ENCODE results near the gene MEIOSIN.
A peak's percentile ranks its signal among the peaks of the same experiment; 100 is the strongest.
"Not testable (repeated sequence)": the region's sequence is repeated elsewhere in the genome, so short reads cannot be mapped to it uniquely, and the experiment has no call there.

MEIOSIN gene, protein sequence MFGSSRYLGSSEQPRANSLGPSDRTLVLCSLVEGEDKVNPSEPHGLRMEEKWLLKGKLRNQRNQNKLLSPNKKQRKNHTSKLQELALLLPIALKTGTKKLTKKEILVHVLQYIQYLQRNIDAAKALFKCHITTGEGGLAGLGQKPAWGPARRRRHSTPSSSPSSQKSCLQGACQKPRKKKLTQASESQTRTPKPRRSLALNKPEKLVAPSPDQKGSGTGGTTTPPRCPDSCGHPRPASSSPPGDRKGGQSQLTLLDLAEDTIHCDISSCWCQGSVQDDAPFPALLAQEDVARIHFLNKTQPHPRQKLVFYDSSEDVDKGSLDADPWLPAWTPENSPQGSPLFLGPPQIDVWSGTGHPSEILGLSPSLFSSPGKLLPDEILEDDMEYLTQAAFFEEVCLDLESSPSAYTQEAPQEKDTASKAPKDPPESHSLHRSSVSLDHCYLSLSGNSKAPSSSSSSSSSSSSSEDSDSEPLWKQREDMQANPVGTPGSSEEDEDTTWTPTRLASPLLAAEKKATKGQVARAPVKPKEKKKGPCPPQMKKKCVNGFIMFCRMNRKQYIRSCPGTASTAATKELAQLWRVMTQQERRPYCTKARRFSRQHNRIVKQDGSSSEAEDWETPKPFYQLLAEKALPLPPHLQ

DNA sequence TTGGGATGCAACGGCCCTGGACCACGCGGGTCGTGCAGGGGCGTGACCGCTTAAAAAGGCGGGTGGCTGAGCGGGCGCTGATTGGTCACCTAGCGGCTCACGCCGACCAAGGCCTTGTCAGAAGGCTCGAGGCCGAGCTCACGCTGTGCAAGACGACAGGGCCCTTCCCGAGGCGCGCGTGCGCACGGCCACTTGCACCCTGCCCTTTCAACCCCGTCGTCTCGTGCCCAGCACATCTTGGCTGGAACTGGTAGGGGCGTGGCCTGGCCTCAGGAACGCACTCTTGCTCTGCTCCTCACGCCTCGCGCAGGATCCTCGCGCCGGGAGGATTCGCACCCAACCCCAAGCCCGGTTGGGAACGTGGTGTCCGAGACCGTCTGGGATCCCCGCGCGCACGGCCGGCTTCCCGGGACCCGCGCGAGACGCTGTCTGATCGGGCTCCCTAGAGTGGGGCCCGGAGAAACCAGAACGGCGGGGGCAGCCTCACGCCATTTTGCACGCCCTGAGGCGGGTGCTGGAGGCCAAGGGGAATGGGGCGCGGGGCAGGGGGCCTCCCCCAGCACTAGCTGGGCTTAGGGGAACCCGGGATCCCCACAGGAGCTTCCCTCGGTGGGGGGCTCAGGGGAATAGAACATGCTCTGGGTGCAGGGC is at the start of gene MEIOSIN:
MEIOSIN (plus strand) TSS at position 280 of the 651 bp plus-strand sequence. CDS start 1,938 bp downstream, outside the sequence.
- no peak for DNase-seq

DNA sequence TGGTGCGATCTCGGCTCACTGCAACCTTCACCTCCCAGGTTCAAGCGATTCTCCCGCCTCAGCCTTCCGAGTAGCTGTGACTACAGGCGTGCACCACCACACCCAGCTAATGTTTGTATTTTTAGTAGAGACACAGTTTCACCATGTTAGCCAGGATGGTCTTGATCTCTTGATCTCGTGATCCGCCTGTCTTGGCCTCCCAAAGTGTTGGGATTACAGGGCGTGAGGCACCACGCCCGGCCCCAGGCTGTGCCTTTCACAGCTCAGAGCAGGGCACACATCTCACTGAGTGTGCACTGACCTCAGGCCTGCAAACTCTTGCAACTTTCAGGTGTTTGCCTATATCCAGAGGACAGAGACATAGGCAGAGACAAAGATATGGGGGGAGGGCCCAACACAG is 48.2 kb upstream of the MEIOSIN start:
- DNase-seq = not testable (repeated sequence)

DNA sequence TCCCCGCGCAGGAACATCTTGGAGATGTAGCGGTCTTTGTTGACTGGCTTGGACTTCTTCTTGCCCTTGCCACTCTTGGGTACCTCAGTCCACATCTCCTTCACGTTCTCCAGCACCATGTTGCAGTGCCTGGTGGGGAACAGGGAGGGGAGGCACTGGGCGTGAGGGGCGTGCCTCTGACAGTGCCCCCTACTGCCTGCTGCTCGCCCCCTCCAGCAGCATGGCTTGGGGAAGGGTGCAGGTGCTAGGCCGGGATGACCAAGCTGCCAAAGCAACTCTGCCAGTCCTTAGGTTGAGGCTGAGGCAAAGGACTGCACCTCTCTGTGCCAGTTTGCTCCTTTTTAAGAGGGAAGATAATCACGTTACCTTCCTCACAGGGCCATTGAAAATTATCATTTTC is 45.6 kb upstream of the MEIOSIN start:
- DNase-seq = no peak

DNA sequence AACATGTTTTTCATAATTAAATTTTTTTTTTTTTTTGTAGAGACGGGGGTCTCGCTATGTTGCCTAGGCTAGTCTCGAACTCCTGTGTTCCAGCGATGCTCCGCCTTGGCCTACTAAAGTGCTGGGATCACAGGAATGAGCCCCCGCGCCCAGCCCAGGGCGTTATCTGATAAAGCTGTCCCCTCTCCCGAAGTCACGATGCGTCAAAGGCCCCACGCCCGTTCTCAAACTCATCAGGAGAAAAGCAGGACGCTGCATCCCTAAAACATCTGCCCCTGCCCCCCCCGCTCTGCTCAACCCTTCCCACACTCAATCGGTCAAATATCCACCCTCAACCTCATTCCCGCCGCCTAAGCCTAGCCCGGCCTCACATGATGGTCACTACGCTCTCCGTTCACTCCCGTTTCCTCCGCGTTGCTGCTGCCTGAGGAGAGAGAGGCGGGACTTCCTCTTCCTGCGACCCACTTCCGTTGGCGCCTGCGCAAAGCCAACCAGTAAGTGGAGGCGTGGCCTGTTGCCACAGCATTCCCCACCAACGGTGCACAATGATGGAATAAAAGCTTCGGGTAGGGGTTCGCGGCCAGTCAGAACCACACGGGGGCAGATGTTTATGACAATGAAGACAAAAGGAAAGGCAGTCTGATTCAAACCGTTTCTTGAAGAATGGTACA is 41.6 kb upstream of the MEIOSIN start, which contains the start of gene SNRPD2:
SNRPD2 (minus strand) TSS at position 438 of the 671 bp plus-strand sequence; CDS start at position 373, 65 bp downstream.
- peak; percentile 93 to 94 for DNase-seq

DNA sequence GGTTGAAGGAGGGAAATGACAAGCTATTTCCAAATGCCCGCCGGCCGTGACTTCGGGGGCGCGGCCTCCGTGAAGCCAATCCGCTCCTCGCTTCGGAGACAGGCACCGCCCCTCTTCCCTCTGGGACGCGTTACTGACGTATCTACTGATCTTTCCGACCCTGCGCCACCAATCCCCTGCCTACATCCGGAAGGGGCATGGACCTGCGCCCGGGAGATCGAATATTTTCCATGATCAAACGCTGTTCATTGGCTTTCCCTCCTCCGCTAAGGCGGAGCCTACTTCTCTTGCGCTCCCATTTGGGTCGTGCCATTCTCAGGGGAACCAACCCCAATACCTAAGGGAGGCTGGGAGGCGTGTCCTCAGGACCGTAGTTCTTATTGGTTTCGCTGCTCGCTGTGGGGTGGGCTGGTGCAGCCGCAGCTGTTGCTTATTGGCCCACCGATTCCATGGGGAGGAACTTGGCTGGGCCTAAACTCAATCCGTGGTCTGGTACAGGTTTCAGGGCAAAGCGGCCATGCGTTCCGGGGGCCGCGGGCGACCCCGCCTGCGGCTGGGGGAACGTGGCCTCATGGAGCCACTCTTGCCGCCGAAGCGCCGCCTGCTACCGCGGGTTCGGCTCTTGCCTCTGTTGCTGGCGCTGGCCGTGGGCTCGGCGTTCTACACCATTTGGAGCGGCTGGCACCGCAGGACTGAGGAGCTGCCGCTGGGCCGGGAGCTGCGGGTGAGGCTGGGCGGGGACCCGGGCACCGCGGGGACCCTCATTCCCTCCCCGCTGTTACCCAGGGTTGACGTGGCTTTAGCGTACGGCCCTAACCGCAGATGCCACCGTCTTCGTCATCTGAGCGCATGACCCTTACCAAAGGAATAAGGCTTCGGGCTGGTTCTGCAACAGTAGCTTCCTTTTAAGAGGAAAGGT is 40.8 kb upstream of the MEIOSIN start, which contains the start of gene QPCTL:
QPCTL (plus strand) TSS at position 480 of the 919 bp plus-strand sequence; CDS start at position 518, 38 bp downstream.
- DNase-seq = peak; percentile 99

DNA sequence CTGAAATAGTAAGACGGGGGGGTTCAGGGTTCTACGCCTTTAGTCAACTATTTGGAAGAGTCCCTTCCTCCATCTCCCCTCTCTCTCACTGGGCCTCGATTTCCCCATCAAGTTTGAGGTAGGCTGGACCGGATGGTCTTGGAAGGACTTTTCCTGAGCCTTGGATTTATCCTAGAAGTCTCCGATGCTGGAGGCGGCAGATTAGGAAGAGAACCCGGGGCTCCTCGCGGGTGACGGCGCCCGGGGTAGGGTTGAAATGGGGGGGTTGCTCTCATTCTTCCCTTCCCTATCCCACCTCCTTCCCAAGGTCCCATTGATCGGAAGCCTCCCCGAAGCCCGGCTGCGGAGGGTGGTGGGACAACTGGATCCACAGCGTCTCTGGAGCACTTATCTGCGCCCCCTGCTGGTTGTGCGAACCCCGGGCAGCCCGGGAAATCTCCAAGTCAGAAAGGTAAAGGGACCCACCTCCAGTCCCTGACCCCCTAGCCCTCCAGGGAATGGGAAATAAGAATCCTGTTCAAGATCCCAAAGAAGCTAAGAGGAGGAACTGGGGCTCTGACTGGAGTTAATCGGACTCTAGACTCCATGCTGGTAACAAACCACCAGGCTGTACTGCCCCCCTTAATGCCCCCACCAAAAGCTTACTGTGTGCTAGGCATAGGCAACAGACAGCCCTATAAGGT is 40.0 kb upstream of the MEIOSIN start:
- DNase-seq = peak; percentile 65 to 67

DNA sequence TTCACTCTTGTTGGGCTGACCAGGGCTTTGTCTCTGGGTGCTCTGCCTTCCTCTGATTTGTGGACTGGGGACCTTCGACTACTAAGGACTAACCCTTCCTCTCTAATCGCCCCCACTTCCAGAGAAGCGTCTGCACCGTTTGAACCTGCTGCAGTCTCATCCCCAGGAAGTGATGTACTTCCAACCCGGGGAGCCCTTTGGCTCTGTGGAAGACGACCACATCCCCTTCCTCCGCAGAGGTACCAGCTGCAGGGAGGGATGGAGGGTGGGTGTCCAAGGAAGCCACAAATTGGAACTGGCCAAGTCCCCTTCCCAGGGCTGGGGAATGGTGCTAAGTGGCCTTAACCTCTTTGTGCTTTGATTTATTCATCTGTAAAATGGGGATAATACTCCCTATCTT is 31.6 kb upstream of the MEIOSIN start:
- DNase-seq = no peak

DNA sequence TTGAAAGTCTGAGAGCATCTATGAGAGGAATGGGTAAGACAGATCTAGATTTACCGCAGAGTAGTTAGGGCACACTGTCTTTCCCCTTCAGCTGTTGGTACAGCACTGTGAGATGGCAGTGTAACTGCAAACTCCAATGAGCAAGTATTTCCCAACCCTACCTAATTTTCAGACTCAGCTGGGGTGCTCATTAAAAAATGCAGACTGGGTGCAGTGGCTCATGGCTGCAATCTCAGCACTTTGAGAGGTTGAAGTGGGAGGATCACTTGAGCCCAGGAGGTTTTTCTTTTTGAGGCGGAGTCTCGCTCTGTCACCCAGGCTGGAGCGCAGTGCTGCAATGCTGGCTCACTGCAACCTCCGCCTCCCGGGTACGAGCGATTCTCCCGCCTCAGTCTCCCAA is 28.1 kb upstream of the MEIOSIN start:
- no peak for DNase-seq

DNA sequence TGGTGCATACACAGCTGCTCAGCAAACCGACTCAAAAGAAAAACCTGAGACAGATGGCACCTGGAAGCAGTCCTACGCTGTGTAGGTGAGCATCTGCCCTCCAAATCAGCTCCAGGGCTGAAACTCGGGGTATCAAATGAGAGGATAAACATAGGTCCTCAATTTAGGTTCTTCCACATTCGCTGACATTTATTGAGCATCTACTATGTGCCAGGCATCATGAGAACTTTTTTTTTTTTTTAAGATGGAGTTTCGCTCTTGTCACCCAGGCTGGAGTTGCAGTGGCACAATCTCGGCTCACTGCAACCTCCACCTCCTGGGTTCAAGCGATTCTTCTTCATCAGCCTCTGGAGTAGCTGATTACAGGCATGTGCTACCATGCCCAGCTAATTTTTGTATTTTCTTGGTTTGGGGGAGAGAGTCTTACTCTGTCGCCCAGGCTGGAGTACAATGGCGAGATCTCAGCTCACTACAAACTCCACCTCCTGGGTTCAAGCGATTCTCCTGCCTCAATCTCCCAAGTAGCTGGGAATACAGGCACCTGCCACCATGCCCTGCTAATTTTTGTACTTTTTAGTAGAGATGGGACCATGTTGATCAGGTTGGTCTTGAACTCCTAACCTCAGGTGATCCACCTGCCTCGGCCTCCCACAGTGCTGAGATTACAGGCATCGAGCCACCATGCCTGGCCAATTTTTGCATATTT is 27.4 kb upstream of the MEIOSIN start:
- no peak for DNase-seq

DNA sequence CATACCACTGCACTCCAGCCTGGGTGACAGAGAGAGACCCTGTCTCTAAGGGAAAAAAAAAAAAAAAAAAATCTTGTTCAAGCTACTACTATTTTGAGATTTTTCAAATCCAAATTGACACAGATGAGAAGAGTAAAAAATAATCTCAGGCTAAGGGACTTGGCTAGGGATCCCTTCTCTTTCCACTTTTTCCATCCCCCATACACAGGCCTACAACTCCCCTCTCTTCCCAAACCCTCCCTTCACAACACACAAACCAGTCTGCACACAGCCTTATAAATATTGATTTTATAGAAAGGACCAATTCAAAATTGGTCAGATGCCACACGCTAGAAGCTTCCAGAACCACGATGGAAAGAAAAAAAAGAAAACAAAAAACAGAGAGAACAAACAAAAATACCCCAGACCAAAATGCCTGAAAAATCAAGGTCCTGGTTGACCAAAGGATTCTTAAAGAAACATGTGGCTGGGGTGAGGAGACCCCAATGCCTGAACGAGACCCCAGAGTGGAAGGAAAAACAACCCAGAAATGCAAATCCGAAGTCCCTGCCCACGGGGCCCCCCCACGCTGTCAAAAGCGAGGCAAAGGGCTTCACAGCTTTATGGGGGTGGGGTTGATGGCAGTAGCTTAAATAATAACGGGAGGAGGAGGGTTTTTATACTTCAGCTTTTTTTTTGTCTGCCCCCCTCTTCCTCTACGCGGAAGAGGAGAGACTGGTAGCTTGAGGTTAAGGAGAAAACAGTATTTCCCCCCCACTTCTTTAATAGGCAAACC is 22.7 kb upstream of the MEIOSIN start:
- no peak for DNase-seq

DNA sequence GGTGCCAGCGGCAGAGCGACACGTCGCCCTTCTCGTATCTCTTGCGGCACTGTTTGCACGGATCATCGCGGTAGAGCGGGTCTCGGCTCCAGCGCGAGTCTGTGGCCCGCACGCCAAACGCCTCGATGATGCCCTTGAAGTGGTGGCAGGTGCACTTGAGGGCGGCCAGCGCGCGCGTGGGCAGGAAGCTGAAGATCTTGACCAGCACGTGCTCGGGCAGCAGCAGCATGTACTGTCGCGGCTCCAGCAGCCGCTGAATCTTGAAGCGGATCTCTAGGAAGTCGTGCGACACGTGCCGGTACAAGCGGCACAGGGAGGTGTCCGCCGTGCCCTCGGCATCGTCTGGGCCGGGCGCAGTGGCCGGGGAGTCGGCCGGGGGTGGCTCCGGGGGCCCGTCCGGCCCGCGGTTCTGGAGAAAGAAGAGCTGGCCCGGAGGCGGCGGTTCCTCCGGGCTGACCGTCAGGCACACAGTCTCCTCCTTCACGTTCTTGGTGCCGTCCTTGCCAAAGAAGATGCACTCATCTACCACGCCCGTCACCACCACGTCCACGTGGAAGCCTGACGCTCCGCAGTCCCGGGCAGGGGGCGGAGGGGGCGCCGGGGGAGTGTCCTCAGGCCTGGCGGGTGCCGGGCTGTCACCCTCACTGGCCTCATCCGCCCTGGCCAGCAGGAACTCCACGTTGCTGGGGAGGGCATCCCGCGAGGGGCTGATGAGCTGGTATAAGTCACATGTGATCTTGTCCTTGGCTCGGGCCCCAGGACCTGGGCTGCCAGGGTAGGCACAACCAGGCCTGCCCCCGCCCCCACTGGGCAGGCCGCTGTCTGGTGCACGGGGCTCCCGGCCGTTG is 21.2 kb upstream of the MEIOSIN start:
- DNase-seq = no peak

DNA sequence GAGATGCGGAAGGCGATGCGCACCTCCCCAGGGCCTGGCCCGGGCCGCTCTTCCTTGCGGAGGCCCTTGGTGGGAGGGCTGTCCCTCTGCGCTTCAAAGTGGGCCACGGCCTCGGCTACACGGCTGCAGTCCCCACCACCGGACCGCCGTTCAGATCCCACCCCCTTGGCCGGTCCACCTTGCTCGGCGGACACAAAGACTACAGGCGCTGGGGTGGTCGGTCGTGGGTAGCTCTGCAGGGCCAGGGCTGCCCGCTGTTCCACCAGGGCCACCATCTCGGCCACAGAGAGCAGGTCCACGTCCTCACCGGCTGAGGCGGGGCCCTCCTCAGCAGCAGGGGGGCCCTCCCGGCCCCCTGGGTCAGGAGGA is 20.6 kb upstream of the MEIOSIN start:
- no peak for DNase-seq

DNA sequence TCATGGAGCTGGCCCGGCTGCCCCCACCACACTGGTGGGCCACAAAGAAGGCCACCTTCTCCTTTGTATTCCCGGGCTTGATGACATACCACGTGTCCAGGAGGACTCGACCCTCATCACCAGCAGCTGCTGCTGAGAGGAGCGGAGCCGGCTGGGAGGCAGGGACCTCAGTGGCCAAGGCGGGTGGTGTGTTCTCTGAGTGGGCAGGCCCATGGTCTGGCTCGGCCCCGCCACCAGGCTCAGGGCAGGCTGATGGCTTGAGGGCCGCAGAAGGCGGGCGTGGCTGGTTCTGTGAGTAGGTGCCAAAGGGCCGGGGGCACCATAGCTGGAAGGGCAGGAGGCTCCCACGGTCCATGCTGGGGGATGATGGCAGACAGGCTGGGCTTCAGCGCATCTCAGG is 20.1 kb upstream of the MEIOSIN start:
- DNase-seq = no peak

DNA sequence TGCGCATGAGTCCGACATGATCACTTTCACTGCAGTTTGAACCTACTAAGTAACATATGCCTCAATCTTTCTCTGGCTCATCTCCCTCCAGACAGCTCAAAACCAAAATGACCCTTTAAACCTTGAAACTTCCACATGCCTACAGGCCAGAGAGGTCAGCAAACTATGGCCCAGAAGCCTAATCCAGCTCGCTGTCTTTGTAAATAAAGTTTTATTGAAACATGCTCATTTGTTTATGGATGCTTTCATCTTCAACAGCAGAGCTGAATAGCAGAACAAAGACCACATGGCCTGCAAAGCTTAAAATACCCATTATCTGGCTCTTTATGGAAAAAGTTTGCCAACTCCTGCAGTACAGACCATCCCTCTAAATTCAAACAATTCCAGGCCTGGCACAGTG is 18.1 kb upstream of the MEIOSIN start:
- DNase-seq = no peak

DNA sequence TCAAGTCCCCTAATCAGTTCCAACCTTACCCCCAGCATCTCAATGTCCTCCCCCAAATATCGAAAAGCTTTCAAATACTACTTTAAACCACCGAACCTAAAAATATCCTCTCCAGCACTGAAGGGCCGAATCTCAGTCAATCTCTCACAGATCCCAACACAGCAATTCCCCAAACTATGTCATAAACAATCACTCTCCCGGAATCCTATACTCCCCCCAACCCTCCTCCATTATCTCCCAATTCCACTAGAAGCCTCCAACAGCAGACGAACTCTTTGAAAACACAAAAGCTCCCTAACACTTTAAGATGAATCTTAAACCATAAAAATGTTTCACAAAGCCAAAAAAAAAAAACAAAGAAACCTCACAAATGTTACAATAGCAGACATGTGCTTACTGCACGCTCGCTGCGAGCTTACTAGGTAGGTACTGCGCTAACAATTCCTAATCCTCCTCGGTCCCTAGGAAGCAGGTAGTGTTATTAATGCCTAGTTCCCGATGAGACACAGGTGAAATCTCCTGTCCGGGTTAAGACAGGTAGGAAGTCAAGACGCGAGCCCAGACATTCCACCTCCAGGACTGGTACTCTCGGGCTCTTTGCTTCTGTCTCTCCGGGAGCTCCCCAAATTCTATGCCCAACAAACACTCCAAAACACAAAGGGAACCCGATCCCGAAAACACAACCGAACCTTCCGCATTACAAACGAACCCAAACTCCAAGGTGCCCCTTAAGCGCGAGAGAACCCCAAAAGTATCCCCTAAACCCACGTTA is 16.7 kb upstream of the MEIOSIN start:
- DNase-seq = no peak

DNA sequence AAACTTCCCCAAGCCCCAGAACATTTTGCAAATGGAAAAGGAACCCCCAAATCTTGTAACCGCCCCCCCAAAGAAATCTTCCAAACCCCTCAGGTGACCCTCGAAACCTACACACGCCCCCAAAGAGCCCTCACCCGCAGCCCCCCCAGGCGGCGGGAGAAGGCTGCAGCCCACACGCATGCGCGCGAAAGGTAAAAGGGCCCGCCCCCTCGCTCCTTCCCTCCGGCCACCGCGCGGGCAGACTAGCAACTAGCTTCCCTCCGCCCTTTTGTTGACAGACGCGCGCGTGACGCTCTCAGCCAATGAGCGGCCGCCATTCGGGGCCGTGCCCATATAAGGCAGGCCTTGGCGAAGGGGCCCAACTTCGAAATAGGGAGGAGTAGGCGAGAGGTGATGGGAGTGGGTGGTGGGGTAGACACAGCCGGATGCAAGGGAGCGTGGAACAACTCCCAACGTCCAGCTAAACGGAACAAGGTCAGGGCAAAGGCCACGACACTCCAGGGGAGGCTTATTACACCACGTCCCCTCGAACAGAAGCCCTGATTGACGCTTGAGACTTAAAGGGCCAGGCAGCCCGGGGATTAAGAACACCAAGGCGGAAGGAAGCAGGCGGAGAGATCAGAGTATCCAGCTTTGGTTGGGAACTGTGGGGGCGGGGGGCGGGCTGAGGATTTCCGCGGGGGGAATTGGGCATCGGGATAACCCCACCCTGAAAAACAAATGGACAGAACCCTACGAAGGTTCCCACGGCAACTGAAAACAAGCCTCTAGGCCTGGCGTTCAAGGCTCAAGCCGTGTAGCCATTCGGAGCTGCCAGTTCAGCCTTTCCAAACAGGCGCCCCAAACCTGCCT is 15.9 kb upstream of the MEIOSIN start:
- peak; percentile 99 for DNase-seq
